Immature natural killer cell (primary cell): Measurements from ENCODE around the gene TDRD5. TPM values are rescaled to one million over a fixed set of nuclear protein-coding genes. Genes with fewer than 3 reads are reported as not detected.

Experiments
- DNase-seq, 3 donors: peaks; one replicate each; pipeline ENCODE4 v3.0.0; 2022; ENCODE audit warnings: mixed read lengths in 1 of 3
- H3K27ac Mint-ChIP-seq, 6 donors: one replicate each; pipeline ENCODE4 v1.8.0; 2020; ENCODE audit warnings: mixed read lengths in 6 of 6, mild to moderate bottlenecking in 5 of 6, inconsistent platforms in 4 of 6, moderate library complexity in 3 of 6
- H3K27me3 Mint-ChIP-seq, 3 donors: one replicate each; pipeline ENCODE4 v1.8.0; 2020 to 2021; ENCODE audit warnings: low read depth in 3 of 3, mild to moderate bottlenecking in 3 of 3, mixed read lengths in 3 of 3, moderate library complexity in 3 of 3, inconsistent platforms in 1 of 3
- H3K36me3 Mint-ChIP-seq, 3 donors: one replicate each; pipeline ENCODE4 v1.8.0; 2020; ENCODE audit warnings: mixed read lengths in 3 of 3, inconsistent platforms in 2 of 3, mild to moderate bottlenecking in 2 of 3
- H3K4me1 Mint-ChIP-seq, 2 donors: one replicate each; pipeline ENCODE4 v1.8.0; 2020; ENCODE audit warnings: inconsistent platforms in 2 of 2, mild to moderate bottlenecking in 2 of 2, mixed read lengths in 2 of 2, moderate library complexity in 1 of 2
- H3K4me3 Mint-ChIP-seq, 5 donors: one replicate each; pipeline ENCODE4 v1.8.0; 2020; ENCODE audit warnings: mild to moderate bottlenecking in 5 of 5, mixed read lengths in 5 of 5, inconsistent platforms in 3 of 5, moderate library complexity in 3 of 5
- H3K9me3 Mint-ChIP-seq, 6 donors: one replicate each; pipeline ENCODE4 v1.8.0; 2020; ENCODE audit warnings: mild to moderate bottlenecking in 6 of 6, mixed read lengths in 6 of 6, inconsistent platforms in 4 of 6, moderate library complexity in 3 of 6
- polyA plus RNA-seq, 3 donors: library from polyadenylated mRNA; unstranded; fragments of 300-500 nt; fragmentation: Illumina TruSeq; gene quantifications; one replicate each; pipeline ENCODE4 v1.2.3, GENCODE V29; 2021

The TDRD5 gene
- polyA plus RNA-seq, 3 donors from 2014 or later: not detected

DNA sequence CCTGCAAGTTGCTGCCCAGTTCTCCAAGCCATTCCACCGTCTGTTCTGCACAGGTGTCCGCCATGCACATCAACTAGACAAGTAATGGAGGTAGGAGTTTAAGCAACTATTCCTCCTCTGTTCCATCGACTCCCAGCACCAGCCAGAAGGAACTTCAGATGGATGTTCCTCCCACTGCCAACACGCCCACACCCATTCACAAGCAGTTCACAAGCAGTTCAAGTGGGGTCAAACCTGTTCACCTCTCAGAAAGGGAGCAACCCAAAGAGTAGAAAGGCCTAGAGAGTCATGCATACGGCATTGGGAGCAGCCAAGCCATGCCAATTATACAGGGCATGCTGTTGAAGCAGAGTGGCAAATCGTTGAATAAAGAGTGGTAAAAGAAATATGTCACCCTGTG lies 4.3 kb upstream of the TDRD5 start:
- Mint-ChIP-seq H3K4me3 (no peak overlapping the region), H3K4me1 (no peaks in the 10 kb centered on the region), H3K9me3 (peaks cover 0 to 9% (median 5%) of the 10 kb centered on the region in 6 donors), H3K36me3 (no peaks in the 10 kb centered on the region), H3K27ac (no peak overlapping the region), H3K27me3 (peaks cover 5 to 25% (median 12%) of the 10 kb centered on the region in 3 donors)
- DNase-seq: no peak

DNA sequence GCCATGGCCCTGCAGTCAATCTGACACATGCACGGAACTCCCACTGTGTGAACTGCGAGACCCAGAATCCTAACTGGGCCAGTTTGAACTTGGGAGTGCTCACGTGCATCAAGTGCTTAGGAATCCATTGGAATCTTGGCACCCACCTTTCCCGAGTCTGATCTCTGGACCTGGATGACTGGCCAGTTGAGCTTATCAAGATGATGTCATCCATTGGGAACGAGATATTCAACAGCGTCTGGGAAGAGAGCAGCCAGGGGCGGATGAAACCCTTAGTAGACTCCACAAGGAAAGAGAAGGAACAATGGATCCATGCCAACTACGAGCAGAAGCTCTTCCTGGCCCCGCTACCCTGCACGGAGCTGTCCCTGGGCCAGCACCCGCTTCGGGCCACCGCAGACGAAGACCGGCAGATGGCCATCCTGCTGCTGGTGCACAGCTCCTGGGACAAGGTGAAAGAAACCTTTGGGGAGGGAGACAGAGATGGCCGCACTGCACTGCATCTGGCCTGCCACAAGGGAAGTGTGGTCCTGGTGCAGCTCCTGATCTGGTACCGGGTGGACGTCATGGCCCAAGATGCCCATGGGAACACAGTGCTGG lies 3.1 kb upstream of the TDRD5 start:
- Mint-ChIP-seq H3K9me3 (peaks cover 0 to 9% (median 4%) of the 10 kb centered on the region in 6 donors), H3K27ac (no peak overlapping the region), H3K4me1 (no peaks in the 10 kb centered on the region), H3K27me3 (peaks cover 5 to 26% (median 12%) of the 10 kb centered on the region in 3 donors), H3K4me3 (no peak overlapping the region), H3K36me3 (no peaks in the 10 kb centered on the region)
- DNase-seq: no peak

DNA sequence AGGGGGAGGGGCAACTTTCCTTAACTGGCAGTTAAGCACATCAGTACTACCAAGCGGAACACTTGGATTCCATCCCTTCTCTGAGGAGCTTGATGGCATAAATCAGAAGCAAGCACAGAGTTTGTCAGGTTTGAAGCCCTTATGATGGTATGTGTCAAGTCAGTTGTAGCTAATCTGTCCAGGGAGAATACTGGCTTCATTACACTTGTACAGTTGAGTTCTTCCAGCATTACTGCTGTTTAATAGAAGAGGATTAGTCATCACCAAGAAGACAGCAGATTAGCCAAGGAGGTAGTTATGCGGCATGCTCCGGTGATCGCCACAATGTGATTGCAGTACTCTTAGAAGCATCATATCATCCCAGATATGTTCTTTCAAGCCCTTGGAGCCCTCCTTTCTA lies 2.1 kb upstream of the TDRD5 start:
- H3K27me3 Mint-ChIP-seq: peaks cover 5 to 23% (median 9%) of the 10 kb centered on the region in 3 donors
- H3K27ac Mint-ChIP-seq: no peak overlapping the region
- no peak for DNase-seq
- H3K4me3 Mint-ChIP-seq: no peak overlapping the region
- peaks cover 0 to 9% (median 4%) of the 10 kb centered on the region in 6 donors for H3K9me3 Mint-ChIP-seq
- no peaks in the 10 kb centered on the region for H3K4me1 Mint-ChIP-seq
- no peaks in the 10 kb centered on the region for H3K36me3 Mint-ChIP-seq

DNA sequence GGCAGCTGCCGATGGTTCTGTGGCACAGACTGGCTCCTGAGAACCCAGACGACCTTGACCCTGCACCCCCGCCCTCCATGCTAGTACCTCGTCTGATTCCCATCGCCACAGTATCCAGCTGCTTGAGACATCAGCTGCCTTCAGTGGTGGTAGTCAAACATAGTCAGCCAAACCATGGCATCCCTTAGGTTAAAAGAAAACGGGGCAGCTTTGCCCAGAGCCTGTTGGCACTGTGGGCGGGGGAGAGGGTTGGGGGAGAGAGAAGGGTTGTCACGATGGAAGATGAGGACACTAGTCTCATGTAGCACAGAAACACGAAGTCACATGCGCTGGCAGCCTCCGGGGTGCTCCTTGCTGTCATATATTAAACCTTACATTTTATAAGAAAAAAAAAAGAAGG lies 961 bp upstream of the TDRD5 start:
- DNase-seq: no peak
- H3K27me3 Mint-ChIP-seq: peaks cover 5 to 22% (median 8%) of the 10 kb centered on the region in 3 donors
- no peak overlapping the region for H3K27ac Mint-ChIP-seq
- no peak overlapping the region for H3K4me3 Mint-ChIP-seq
- H3K9me3 Mint-ChIP-seq: peaks cover 0 to 7% (median 3%) of the 10 kb centered on the region in 6 donors
- H3K36me3 Mint-ChIP-seq: no peaks in the 10 kb centered on the region
- H3K4me1 Mint-ChIP-seq: no peaks in the 10 kb centered on the region

DNA sequence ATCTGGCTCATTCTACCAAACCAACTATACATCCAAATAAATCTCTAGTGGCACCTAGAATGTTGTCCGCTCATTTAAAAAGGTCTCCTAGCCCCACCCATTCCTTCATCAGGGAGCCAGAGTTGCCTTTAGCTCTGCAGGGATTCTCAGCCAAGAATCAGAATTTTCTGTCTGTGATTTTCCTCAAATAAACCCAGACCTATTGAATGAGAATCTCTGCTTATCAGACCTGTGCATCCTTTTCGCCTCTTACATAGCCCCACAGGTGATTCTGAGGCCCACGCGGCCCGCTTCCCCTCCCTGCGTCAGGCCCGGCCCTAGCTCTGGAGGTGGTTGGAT lies 410 bp upstream of the TDRD5 start:
- Mint-ChIP-seq H3K4me3 (no peak overlapping the region), H3K27me3 (peaks cover 5 to 19% (median 8%) of the 10 kb centered on the region in 3 donors), H3K4me1 (no peaks in the 10 kb centered on the region), H3K9me3 (peaks cover 0 to 7% (median 3%) of the 10 kb centered on the region in 6 donors), H3K36me3 (no peaks in the 10 kb centered on the region), H3K27ac (no peak overlapping the region)
- no peak for DNase-seq

DNA sequence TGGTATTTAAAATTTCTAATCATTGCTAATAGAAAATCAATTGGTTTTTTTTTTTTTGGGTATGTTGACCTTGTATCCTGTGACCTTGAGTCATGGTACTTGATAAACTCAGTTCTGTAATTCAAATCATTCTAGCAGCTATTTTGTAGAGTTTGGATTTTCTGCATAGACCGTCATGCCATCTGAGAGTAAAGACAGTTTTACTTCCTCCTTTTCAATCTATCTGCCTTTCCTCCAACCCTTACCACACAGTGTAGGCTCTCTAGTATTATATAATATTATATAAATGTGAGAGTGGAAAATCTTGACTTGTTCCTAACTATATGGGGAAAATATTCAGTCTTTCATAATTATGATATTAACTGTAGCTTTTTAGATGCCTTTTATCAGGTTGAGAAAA lies 7.0 kb downstream of the TDRD5 start:
- no peak overlapping the region for H3K27ac Mint-ChIP-seq
- H3K4me1 Mint-ChIP-seq: no peaks in the 10 kb centered on the region
- H3K27me3 Mint-ChIP-seq: no peaks in the 10 kb centered on the region
- H3K36me3 Mint-ChIP-seq: no peaks in the 10 kb centered on the region
- DNase-seq: no peak
- H3K4me3 Mint-ChIP-seq: no peak overlapping the region
- peaks cover 0 to 14% (median under 1%) of the 10 kb centered on the region in 6 donors for H3K9me3 Mint-ChIP-seq

DNA sequence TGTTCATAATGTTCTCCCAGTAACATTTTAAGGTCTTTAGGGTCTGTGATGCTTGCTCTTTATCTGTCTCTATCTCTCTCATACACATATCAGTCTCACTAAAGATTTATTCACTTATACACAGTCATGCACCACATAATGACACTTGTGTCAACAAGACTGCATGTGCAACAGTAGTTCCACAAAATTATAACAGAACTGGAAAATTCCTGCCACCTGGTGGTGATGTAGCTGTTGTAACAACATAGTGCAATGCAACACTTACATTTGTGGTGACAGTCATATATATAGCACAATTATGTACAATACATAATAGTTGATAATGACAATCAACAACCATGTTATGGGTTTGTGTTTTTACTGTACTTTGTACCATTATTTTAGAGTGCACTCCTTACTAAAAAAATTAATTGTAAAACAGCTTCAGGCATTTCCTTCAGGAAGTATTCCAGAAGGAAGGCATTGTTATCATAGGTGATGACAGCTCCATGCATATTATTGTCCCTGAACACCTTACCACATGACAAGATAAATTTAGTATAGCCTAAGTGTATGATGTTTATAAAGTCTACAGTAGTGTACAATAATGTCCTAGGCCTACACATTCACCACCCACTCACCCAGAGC lies 8.1 kb downstream of the TDRD5 start:
- peaks cover 0 to 14% (median 4%) of the 10 kb centered on the region in 6 donors for H3K9me3 Mint-ChIP-seq
- no peak overlapping the region for H3K27ac Mint-ChIP-seq
- no peak for DNase-seq
- H3K4me3 Mint-ChIP-seq: no peak overlapping the region
- no peaks in the 10 kb centered on the region for H3K4me1 Mint-ChIP-seq
- H3K36me3 Mint-ChIP-seq: no peaks in the 10 kb centered on the region
- no peaks in the 10 kb centered on the region for H3K27me3 Mint-ChIP-seq

DNA sequence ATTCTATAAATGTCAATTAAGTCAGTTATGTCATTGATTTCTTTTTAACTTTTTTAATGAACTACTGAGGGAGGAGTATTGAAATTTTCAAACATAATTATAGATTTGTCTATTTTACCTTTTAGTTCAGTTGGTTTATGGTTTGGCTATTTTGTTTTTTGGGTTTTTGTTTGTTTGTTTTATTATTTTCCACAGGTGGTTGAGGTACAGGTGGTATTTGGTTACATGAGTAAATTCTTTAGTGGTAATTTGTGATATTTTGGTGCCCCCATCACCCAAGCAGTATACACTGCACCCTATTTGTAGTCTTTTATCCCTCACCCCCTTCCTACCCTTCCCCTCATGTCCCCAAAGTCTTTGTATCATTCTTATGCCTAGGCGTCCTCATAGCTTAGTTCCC lies 9.5 kb downstream of the TDRD5 start:
- H3K4me1 Mint-ChIP-seq: no peaks in the 10 kb centered on the region
- no peak overlapping the region for H3K27ac Mint-ChIP-seq
- peaks cover 0 to 3% (median 0%) of the 10 kb centered on the region in 3 donors for H3K27me3 Mint-ChIP-seq
- peaks cover 0 to 14% (median 4%) of the 10 kb centered on the region in 6 donors for H3K9me3 Mint-ChIP-seq
- H3K4me3 Mint-ChIP-seq: no peak overlapping the region
- DNase-seq: no peak
- no peaks in the 10 kb centered on the region for H3K36me3 Mint-ChIP-seq

DNA sequence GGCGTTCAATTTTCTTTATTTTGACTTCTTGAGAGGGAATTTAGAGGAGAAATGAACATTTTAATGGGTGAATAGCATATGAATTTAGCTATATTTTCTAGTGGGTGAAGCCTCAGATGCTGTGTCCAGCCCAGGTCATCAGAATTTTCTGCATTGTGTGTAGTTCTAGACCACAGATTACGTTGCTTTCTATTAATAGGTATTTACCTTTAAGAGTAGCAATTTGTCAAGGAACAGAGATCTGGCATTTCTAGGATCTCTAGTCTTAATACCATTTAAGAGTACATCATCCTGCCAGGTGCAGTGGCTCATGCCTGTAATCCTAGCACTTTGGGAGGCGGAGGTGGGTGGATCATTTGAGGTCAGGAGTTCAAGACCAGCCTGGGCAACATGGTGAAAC lies 20.7 kb downstream of the TDRD5 start:
- Mint-ChIP-seq H3K4me1 (no peaks in the 10 kb centered on the region), H3K9me3 (no peaks in the 10 kb centered on the region), H3K27me3 (peaks cover 0 to 5% (median 3%) of the 10 kb centered on the region in 3 donors), H3K36me3 (no peaks in the 10 kb centered on the region), H3K4me3 (no peak overlapping the region), H3K27ac (no peak overlapping the region)
- no peak for DNase-seq

DNA sequence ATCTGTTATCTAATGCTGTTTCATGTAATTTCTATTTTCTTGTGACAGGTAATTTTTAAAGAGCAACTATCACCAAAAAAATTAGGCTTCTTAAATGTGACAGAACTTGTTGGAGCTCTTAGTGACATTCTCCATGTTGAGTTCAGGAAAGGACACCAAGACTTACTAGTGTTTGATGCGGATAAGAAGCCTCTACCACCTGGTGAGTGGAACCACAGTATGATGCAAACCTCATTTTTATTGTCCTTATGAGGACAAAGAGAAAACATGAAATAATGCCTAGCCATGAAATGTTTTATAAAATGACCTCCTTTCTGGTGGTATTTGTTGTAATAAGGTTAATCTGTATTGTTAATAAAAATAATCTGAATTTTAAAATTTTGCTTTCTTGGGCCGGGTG lies 39.1 kb downstream of the TDRD5 start:
- H3K27ac Mint-ChIP-seq: no peak overlapping the region
- no peaks in the 10 kb centered on the region for H3K36me3 Mint-ChIP-seq
- H3K4me1 Mint-ChIP-seq: no peaks in the 10 kb centered on the region
- DNase-seq: no peak
- peaks cover 0 to 4% (median 0%) of the 10 kb centered on the region in 3 donors for H3K27me3 Mint-ChIP-seq
- peaks cover 0 to 2% (median 0%) of the 10 kb centered on the region in 6 donors for H3K9me3 Mint-ChIP-seq
- no peak overlapping the region for H3K4me3 Mint-ChIP-seq

DNA sequence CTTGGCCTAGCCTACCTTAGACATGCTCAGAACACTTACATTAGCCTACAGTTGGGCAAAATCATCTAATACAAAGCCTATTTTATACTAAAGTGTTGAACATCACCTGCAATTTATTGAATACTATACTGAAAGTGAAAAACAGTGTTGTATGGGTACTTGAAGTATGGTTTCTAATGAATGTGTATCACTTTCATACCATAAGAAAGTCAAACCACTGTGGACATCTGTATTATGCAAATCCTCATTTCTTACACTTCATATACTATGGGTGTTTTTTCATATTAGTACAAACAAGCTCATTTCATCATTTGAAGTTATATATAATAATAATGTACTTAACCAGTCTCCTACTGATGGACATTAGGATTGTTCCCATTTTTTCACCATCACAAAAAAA lies 41.2 kb downstream of the TDRD5 start:
- no peaks in the 10 kb centered on the region for H3K36me3 Mint-ChIP-seq
- no peak for DNase-seq
- H3K9me3 Mint-ChIP-seq: peaks cover 0 to 5% (median under 1%) of the 10 kb centered on the region in 6 donors
- H3K27ac Mint-ChIP-seq: no peak overlapping the region
- H3K4me1 Mint-ChIP-seq: no peaks in the 10 kb centered on the region
- H3K27me3 Mint-ChIP-seq: peaks cover 0 to 4% (median 2%) of the 10 kb centered on the region in 3 donors
- H3K4me3 Mint-ChIP-seq: no peak overlapping the region

DNA sequence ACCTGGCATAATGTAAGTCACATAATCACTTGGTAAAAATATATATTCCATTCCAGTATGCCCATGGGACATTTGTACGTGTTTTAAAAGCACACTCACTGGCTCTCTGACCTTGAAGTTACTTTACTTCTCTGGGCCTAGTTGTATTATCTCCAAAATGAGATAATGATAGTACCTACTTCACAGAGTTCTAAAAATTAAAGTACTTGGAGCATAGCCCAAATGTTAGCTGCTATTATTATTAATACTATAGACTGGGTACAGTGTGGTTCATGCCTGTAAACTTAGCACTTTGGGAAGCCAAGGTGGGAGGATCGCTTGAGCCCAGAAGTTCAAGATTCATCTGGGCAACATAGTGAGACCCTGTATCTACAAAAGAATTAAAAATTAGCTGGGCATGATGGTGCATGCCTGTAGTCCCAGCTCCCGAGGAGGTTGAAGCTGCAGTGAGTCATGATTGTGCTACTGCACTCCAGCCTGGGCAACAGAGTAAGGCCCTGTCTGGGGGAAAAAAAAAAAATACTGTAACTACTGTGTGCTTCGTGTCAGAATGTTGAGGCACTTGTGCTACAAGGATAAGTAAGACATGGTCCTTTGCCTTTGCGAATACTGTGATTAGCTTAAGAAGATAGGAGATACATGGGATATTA lies 45.7 kb downstream of the TDRD5 start:
- no peak overlapping the region for H3K27ac Mint-ChIP-seq

DNA sequence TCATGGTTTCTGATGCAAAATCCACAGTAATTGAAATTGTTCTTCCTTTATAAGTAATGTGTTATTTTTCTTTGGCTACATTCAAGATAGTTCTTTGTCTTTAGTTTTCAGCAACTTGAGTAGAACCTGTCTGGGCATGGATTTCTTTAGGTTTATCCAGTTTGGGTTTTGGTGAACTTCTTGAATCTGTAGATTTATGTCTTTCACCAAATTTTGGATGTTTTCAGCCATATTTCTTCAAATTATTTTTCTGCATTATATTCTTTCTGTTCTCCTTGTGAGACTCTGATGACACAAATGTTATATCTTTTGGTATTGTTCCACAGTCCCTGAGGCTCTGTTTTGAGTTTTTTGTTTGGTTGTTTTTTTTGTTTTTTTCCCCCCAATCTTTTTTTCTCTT lies 69.4 kb downstream of the TDRD5 start:
- no peak for DNase-seq
- peaks cover 0 to 9% (median 5%) of the 10 kb centered on the region in 6 donors for H3K9me3 Mint-ChIP-seq
- no peak overlapping the region for H3K4me3 Mint-ChIP-seq

More for the DNA sequence above, 45.7 kb downstream of the TDRD5 start:
- Mint-ChIP-seq H3K36me3 (no peaks in the 10 kb centered on the region), H3K9me3 (peaks cover 0 to 5% (median 0%) of the 10 kb centered on the region in 6 donors), H3K4me1 (no peaks in the 10 kb centered on the region), H3K27me3 (peaks cover 0 to 5% (median 4%) of the 10 kb centered on the region in 3 donors), H3K4me3 (no peak overlapping the region)
- DNase-seq: no peak

DNA sequence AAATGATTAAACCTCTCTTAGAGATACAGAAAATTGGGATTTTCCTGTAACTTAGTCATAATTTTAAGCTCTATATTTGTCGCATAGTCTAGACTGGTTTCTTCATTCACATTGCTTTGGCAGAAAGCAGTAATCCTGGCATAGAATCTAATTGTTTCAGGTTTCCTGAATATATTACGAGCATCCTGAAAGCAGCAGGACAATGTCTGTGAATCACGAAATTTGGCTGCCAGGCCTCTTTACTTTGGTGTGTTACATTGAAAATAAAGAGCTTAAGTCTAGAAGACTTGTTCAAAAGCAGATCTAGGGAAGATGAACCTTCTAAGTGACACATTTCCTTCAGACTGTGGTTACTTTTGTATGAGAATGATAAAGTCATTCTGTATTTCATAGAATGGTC lies 72.2 kb downstream of the TDRD5 start:
- H3K27me3 Mint-ChIP-seq: peaks cover 0 to 2% (median 0%) of the 10 kb centered on the region in 3 donors
- H3K27ac Mint-ChIP-seq: no peak overlapping the region
- H3K4me3 Mint-ChIP-seq: no peak overlapping the region
- H3K9me3 Mint-ChIP-seq: peaks cover 0 to 9% (median 5%) of the 10 kb centered on the region in 6 donors
- H3K36me3 Mint-ChIP-seq: no peaks in the 10 kb centered on the region
- no peaks in the 10 kb centered on the region for H3K4me1 Mint-ChIP-seq
- DNase-seq: no peak

More for the DNA sequence above, 69.4 kb downstream of the TDRD5 start:
- Mint-ChIP-seq H3K36me3 (no peaks in the 10 kb centered on the region), H3K4me1 (no peaks in the 10 kb centered on the region), H3K27me3 (peaks cover 0 to 1% (median 0%) of the 10 kb centered on the region in 3 donors), H3K27ac (no peak overlapping the region)
